GM12878 (cell line): ENCODE results near the gene MLPH. TPM values are rescaled to one million over a fixed set of nuclear protein-coding genes. Genes with fewer than 3 reads are reported as not detected.

ENCODE experiments used
- ATAC-seq: fragments of 200-7000 bp; cut with Tn5 transposase; 3 replicates; pipeline ENCODE4 v1.9.1; 2020; ENCODE audit warnings: mild to moderate bottlenecking, moderate library complexity
- BruUV-seq: library from RNA; stranded (reverse); fragments of 400-500 nt; replicated peaks from 2 replicates; lab custom pipeline; 2021; lab: Mats Ljungman, UMichigan
- CTCF ChIA-PET: fragments of 300-600 bp; sonication (Branson Sonifier 250); formaldehyde crosslinking; extraction: SDS; loops from one replicate; lab custom pipeline; 2021; ENCODE audit warnings: inconsistent platforms; lab: Yijun Ruan, JAX
- POLR2A ChIA-PET: fragments of 350-600 bp; formaldehyde crosslinking; extraction: SDS; loops from one replicate; lab custom pipeline; 2021; ENCODE audit warnings: inconsistent platforms; lab: Charles Lee
- RAD21 ChIA-PET: fragments of 300-600 bp; sonication (Branson Sonifier 250); formaldehyde crosslinking; loops from one replicate; lab custom pipeline; 2023; ENCODE audit warnings: antibody characterized with exemption; ENCODE audit not compliant: unreplicated experiment; lab: Charles Lee
- SMC1A ChIA-PET: fragments of 300-600 bp; sonication (Branson Sonifier 250); formaldehyde crosslinking; loops from one replicate; lab custom pipeline; 2023; ENCODE audit not compliant: unreplicated experiment, uncharacterized antibody; lab: Charles Lee
- DNase-seq: peaks from one replicate; pipeline ENCODE4 v3.0.0-alpha.2; 2011; ENCODE audit warnings: low read depth, low spot score
- FAIRE-seq: peaks from 3 replicates; lab custom pipeline; 2011; peaks lifted over from hg19 to GRCh38; lab: Jason Lieb, UNC
- H2AFZ ChIP-seq: 2 replicates; pipeline ENCODE4 v1.6.0; 2011; ENCODE audit warnings: low read depth, low read length, control low read depth; ENCODE audit not compliant: control insufficient read depth
- H3K27ac ChIP-seq: 2 replicates; pipeline ENCODE4 v1.5.1; 2011; ENCODE audit warnings: control low read depth; ENCODE audit not compliant: control insufficient read depth, insufficient read depth
- H3K27me3 ChIP-seq, 2 experiments: replicated peaks in 1 of 2; 2 replicates each; pipeline versions ENCODE4 v1.6.0 to v1.6.1; 2011; ENCODE audit warnings: low read length in 1 of 2; ENCODE audit not compliant: control insufficient read depth in 2 of 2, insufficient read depth in 2 of 2
- H3K36me3 ChIP-seq, 2 experiments: 2 replicates each; pipeline ENCODE4 v1.5.1; 2011; ENCODE audit warnings: low read length in 1 of 2; ENCODE audit not compliant: control insufficient read depth in 2 of 2, insufficient read depth in 2 of 2
- H3K4me1 ChIP-seq: 2 replicates; pipeline ENCODE4 v1.6.1; 2011; ENCODE audit warnings: mild to moderate bottlenecking, low read length, moderate library complexity, mixed read lengths; ENCODE audit not compliant: control insufficient read depth, insufficient read depth
- H3K4me2 ChIP-seq: 2 replicates; pipeline ENCODE4 v1.6.0; 2011; ENCODE audit warnings: control low read depth; ENCODE audit not compliant: control insufficient read depth, insufficient read depth
- H3K4me3 ChIP-seq: fragments of 200-600 bp; sonication (generic); 2 replicates; pipeline ENCODE4 v1.5.1; 2016
- H3K79me2 ChIP-seq: 2 replicates; pipeline ENCODE4 v1.6.0; 2011; ENCODE audit warnings: low read length; ENCODE audit not compliant: control insufficient read depth, insufficient read depth
- H3K9ac ChIP-seq: 2 replicates; pipeline ENCODE4 v1.8.0; 2011; ENCODE audit warnings: low read length, control low read depth, mixed read lengths; ENCODE audit not compliant: control insufficient read depth, insufficient read depth
- H3K9me3 ChIP-seq: replicated peaks from 3 replicates; pipeline ENCODE4 v1.5.1; 2011; ENCODE audit warnings: mild to moderate bottlenecking, low read length; ENCODE audit not compliant: control insufficient read depth, insufficient read depth
- H4K20me1 ChIP-seq: 2 replicates; pipeline ENCODE4 v1.6.0; 2011; ENCODE audit not compliant: control insufficient read depth, insufficient read depth
- ATF3 ChIP-seq: IDR thresholded peaks from 2 replicates; pipeline ENCODE4 v1.6.1; 2011; ENCODE audit warnings: low read depth, mild to moderate bottlenecking, low read length, moderate library complexity, borderline replicate concordance; ENCODE audit errors: extremely low read depth
- CBX5 ChIP-seq: sonication (generic); IDR thresholded peaks from 2 replicates; pipeline ENCODE4 v1.6.1; 2016; ENCODE audit warnings: low read depth, moderate library complexity, mild to moderate bottlenecking, inconsistent platforms
- KDM1A ChIP-seq: fragments of 200-600 bp; sonication (generic); IDR thresholded peaks from 2 replicates; pipeline ENCODE4 v1.6.1; 2016; ENCODE audit warnings: borderline replicate concordance
- MEF2A ChIP-seq: IDR thresholded peaks from 2 replicates; pipeline ENCODE4 v1.6.1; 2011; ENCODE audit warnings: low read depth, mild to moderate bottlenecking, low read length, moderate library complexity; ENCODE audit not compliant: insufficient read depth
- RAD51 ChIP-seq: fragments of 450-650 bp; IDR thresholded peaks from 2 replicates; pipeline ENCODE4 v1.6.1; 2016; ENCODE audit warnings: moderate library complexity, mild to moderate bottlenecking, inconsistent platforms
- REST ChIP-seq: IDR thresholded peaks from 2 replicates; pipeline ENCODE4 v1.6.1; 2012; ENCODE audit warnings: mild to moderate bottlenecking, low read depth, low read length
- SIN3A ChIP-seq: IDR thresholded peaks from 2 replicates; pipeline ENCODE4 v1.6.1; 2012; ENCODE audit warnings: low read depth, low read length, improper control_type of control experiment
- WGBS: methylation state at CpG from one replicate; pipeline ENCODE4 v1.1.6; 2016; ENCODE audit warnings: low lambda C conversion rate; ENCODE audit not compliant: insufficient replicate concordance, insufficient coverage; ENCODE audit errors: missing lambda C conversion rate; 5-methylcytosine and 5-hydroxymethylcytosine counted together
- in situ Hi-C: fragments of 300-500 bp; cut with MboI; formaldehyde crosslinking; loops from 9 replicates; pipeline ENCODE4 v1.14.3; 2018; ENCODE audit warnings: mixed read lengths
- intact Hi-C: fragments of 100-400 bp; cut with micrococcal nuclease; formaldehyde crosslinking; loops from one replicate; pipeline ENCODE4 v1.14.2; 2022; ENCODE audit not compliant: unreplicated experiment
- polyA plus RNA-seq, 11 experiments: library from polyadenylated mRNA; depleted of rRNA in 4 of 11; unstranded in 6 of 11; stranded (reverse) in 5 of 11; fragments of >200 nt; fragmentation: Nextera tagmentation in 4 of 11; fragmentation: Illumina TruSeq in 1 of 11; extraction: Ambion mirVana in 4 of 11; extraction: Trizol in 1 of 11; gene quantifications; 1 replicate in 1 of 11; 2 replicates in 10 of 11; pipeline versions ENCODE4 v1.2.1 to v1.2.3, GENCODE V29; 2011 to 2016; ENCODE audit warnings: inconsistent platforms in 2 of 11, missing spikeins in 2 of 11, low read depth in 1 of 11
- total RNA-seq, 4 experiments: library from RNA; depleted of rRNA in 3 of 4; stranded (reverse); fragments of >200 nt in 3 of 4; fragmentation: Illumina TruSeq in 1 of 4; extraction: Trizol in 1 of 4; gene quantifications; 2 replicates each; pipeline versions ENCODE4 v1.2.1 to v1.2.3, GENCODE V29; 2013 to 2021

Gene MLPH
- total and polyA plus RNA-seq, 10 of the 15 experiments (the other 5 are each of a cell fraction or from before 2014, with no cell fraction given) = 0.16 to 0.85 TPM; not detected in 8

- CTCF ChIA-PET = no interaction called here
- SMC1A ChIA-PET = no interaction called here
- H2AFZ ChIP-seq = no peak overlapping the region
- no peak overlapping the region for H3K4me3 ChIP-seq
- no peak for DNase-seq
- in situ Hi-C loops = no loop called here
- ATAC-seq = no peak
- no peaks in the 10 kb centered on the region for H3K79me2 ChIP-seq
- no peak for FAIRE-seq
- no peaks in the 10 kb centered on the region for H4K20me1 ChIP-seq
- POLR2A ChIA-PET = no interaction called here
- no peaks in the 10 kb centered on the region for H3K36me3 ChIP-seq
- TF ChIP-seq REST (no peak), ATF3 (no peak), RAD51 (no peak), SIN3A (no peak), CBX5 (no peak), MEF2A (no peak), KDM1A (no peak)
- H3K27me3 ChIP-seq = peaks cover 4 to 10% of the 10 kb centered on the region in 2 experiments; a peak in 2 of 4 replicates
- 23% methylated on average over 6 of the region's 6 CpGs for WGBS
- no peaks in the 10 kb centered on the region for H3K4me1 ChIP-seq
- H3K9ac ChIP-seq = no peak overlapping the region
- peaks cover 14% of the 10 kb centered on the region for H3K9me3 ChIP-seq
- intact Hi-C loops = no loop called here
- no peak overlapping the region for H3K27ac ChIP-seq
- no peak overlapping the region for H3K4me2 ChIP-seq
- RAD21 ChIA-PET = no interaction called here
- no TSS peak for BruUV-seq
These were observed 3.7 kb downstream of the MLPH start for GRCh38 chr2:237490795-237491194.
